ENCODE results near the gene SNRNP70. TPM values are rescaled to one million over a fixed set of nuclear protein-coding genes. Genes with fewer than 3 reads are reported as not detected.

SNRNP70 gene
- total and polyA plus RNA-seq, 9 donors = 133 to 366 (median 252) TPM

DNA sequence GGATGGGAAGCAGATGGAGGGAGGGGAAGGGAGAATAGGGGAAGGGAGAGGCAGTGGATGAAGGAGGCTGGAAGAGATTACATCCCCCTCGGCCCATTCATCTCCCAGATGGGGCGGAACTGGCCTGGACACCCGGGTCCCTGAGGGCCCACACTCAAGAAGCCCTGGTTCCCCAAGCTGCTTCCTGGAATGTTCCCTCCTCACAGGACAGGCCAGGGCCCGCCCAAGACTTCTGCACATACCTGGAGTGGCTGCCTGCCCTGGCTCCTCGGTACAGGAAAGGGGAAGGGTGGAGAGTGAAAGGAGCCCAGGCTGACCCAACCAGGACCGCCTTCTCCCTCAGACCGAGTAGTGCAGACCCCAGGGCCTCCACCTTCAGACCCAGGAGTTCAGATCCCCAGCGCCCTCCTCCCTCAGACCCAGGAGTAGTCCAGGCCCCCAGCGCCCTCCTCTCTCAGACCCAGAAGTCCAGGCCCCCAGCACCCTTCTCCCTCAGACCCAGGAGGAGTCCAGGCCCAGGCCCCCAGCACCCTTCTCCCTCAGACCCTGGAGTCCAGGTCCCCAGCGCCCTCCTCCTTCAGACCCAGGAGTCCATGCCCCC lies 21.1 kb upstream of the SNRNP70 start:
- Histone ChIP-seq H3K27me3 (no peaks in the 10 kb centered on the region), H3K36me3 (no peaks in the 10 kb centered on the region), H3K4me3 (no peak overlapping the region), H3K9me3 (no peaks in the 10 kb centered on the region), H3K27ac (no peak overlapping the region), H3K4me1 (ENCODE audit: insufficient read depth) (peaks cover 2% of the 10 kb centered on the region)
- TF ChIP-seq POLR2A (IDR thresholded peaks at IDR 0.05) (no peak), EP300 (IDR thresholded peaks at IDR 0.05) (no peak), CTCF (IDR thresholded peaks at IDR 0.05) (no peak)
- WGBS, 3 donors = 50 to 55% (median 55%) methylated on average over 10 of the region's 10 CpGs
- no peak for DNase-seq
- intact Hi-C loops (cut with DNase I) = no loop called here

DNA sequence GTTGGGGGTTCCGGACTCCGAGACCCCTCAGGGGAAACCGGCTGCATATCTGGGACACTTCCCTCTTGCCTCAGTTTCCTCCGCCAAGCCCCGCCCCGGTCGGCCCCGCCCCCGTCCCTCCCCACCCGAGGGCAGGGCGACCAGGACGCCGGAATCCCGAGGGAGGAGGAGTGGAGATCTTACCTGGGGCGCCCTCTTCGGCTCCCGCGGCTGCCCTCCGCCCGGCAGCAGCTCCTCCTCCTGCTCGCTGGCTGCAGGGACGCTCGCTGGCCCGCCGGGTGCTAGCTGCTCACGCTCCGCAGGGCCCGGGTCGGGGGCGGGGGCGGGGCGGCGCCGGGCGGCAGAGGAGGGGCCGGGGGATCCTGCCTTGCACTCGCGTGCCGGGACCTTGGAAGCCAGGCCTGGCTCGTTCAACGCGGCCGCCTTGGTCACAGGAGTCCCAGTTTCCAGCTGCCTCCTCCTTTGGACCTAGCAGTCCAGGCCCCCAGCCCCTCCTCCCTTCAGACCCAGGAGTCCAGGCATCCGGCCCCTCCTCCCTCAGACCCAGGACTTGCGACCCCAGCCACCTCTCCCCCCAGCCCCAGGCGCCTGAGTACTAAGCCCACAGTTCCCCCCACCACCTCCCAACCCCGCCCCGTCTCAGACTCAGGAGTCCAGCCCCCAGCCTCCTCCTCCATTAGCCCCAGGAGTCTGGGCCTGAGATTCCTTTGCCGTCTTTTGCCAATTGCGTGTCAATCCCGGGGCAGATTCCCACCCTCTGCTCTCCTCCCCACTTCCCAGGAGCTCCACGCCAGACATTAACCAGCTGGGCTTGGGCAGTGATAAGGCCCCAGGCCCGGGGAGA lies 20.3 kb upstream of the SNRNP70 start, which contains the start of gene NTF4:
TSS of gene NTF4 (minus strand) at position 51 of the 844 bp plus-strand sequence. CDS start 2,821 bp downstream, outside the sequence.
- no peak for TF ChIP-seq CTCF (IDR thresholded peaks at IDR 0.05)
- TF ChIP-seq EP300 (IDR thresholded peaks at IDR 0.05) = no peak
- TF ChIP-seq POLR2A (IDR thresholded peaks at IDR 0.05) = no peak
- H3K27ac ChIP-seq = no peak within 1 kb of the TSS
- WGBS, 3 donors = 1 to 4% (median 3%) methylated on average over 27 to 53 of the region's 53 CpGs
- H3K27me3 ChIP-seq = no peaks in the 10 kb centered on the region
- H3K4me3 ChIP-seq = no peak within 1 kb of the TSS
- peaks cover 2% of the 10 kb centered on the region for H3K4me1 ChIP-seq (ENCODE audit: insufficient read depth)
- H3K9me3 ChIP-seq = no peaks in the 10 kb centered on the region
- DNase-seq = peak in 3 of 5 donors; percentile 11 to 56 (median 50)
- no peaks in the 10 kb centered on the region for H3K36me3 ChIP-seq
- intact Hi-C loops (cut with DNase I) = no loop called here

DNA sequence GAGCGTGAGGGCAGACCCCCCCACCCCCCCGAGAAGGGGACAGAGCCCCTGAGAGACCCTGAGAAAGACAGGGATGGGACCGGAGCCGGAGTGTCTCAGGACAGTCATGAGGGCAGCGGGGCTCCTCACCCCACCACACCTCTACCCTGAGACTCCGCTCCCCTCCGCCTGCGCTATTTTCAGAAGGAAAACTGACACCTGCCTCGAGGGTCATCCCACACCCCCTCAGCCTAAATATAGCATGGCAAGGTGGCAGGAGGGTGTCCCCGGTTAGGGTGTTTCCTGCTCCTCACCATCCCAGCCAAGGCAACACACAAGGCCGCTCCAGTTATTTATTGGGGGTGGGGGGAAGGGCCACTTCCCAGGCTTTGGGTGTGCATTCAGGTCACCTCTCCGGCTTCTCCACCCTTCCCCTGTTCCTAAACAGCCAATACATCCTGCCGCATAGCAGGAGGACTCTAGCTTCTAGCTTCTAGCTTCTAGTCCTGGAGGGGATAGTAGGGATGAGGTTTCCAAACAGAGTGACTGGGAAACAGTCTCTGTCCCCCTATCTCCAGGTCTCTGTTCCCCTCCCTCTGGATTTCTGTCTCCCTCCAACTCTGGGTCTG lies 19.2 kb upstream of the SNRNP70 start:
- Histone ChIP-seq H3K4me1 (ENCODE audit: insufficient read depth) (peaks cover 2% of the 10 kb centered on the region), H3K27ac (no peak overlapping the region), H3K27me3 (no peaks in the 10 kb centered on the region), H3K4me3 (no peak overlapping the region), H3K36me3 (no peaks in the 10 kb centered on the region), H3K9me3 (no peaks in the 10 kb centered on the region)
- intact Hi-C loops (cut with DNase I) = no loop called here
- DNase-seq = no peak
- TF ChIP-seq EP300 (IDR thresholded peaks at IDR 0.05) = no peak
- no peak for TF ChIP-seq CTCF (IDR thresholded peaks at IDR 0.05)
- TF ChIP-seq POLR2A (IDR thresholded peaks at IDR 0.05) = no peak
- 52 to 60% (median 59%) methylated on average over 13 of the region's 13 CpGs for WGBS, 3 donors

DNA sequence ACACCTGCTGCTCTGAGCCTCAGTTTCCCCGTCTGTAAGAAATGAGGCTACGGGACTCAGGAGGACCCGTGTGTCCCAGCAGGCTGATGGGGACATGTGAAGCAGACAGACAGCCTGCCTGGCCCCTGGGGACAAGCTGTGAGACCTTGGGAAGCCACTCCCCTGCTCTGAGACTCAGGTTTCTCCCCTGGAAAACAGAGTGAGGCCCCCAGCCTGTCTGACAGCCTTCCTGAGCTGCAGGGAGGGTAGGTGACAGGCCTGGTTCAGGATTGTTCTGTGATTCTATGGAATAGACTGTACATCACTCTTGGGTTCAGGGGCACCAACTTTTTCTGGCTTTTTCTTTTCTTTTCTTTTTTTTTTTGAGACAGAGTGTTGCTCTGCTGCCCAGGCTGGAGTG lies 17.7 kb upstream of the SNRNP70 start:
- H3K4me3 ChIP-seq = no peak overlapping the region
- no peaks in the 10 kb centered on the region for H3K9me3 ChIP-seq
- DNase-seq = no peak
- 48 to 61% (median 53%) methylated on average over 3 of the region's 3 CpGs for WGBS, 3 donors
- H3K36me3 ChIP-seq = no peaks in the 10 kb centered on the region
- TF ChIP-seq POLR2A (IDR thresholded peaks at IDR 0.05) = no peak
- TF ChIP-seq CTCF (IDR thresholded peaks at IDR 0.05) = no peak
- TF ChIP-seq EP300 (IDR thresholded peaks at IDR 0.05) = no peak
- intact Hi-C loops (cut with DNase I) = no loop called here
- peaks cover 2% of the 10 kb centered on the region for H3K4me1 ChIP-seq (ENCODE audit: insufficient read depth)
- no peak overlapping the region for H3K27ac ChIP-seq
- no peaks in the 10 kb centered on the region for H3K27me3 ChIP-seq

All from ovary (tissue), 9 donors.